Testis (tissue), 2 donors: ENCODE measurements around the gene KRTAP5-7.

Experiments
- POLR2A ChIP-seq: fragments of 450-650 bp; IDR thresholded peaks from one replicate; pipeline ENCODE4 v1.6.1; 2017; ENCODE audit warnings: antibody characterized with exemption, mild to moderate bottlenecking, moderate library complexity
- TF ChIP-seq, protein P1 (sequence below), 3 experiments: fragments of 450-650 bp in 2 of 3; fragments of 200-600 bp in 1 of 3; sonication (generic) in 1 of 3; IDR thresholded peaks; one replicate each; pipeline ENCODE4 v1.5.1; 2016 to 2019; ENCODE audit warnings: antibody characterized with exemption in 3 of 3, mild to moderate bottlenecking in 2 of 3, moderate library complexity in 1 of 3

DNA sequence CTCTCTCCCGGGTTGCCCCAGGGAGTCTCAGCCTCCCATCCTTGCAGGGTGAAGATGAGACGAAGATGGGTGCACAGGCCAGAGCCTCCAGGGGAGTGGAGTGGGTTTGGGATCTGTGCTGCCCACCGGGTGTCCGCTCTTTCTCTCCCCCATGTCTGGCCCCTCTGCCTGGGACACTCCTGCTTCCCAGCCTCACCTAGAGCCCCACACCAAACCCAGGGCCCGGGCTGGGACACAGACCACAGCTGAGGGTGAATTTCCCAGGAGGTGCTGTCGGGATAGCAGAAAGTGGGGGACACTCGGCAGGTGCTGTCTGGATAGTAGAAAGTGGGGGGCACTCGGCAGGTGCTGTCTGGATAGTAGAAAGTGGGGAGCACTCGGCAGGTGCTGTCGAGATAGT lies 25.0 kb upstream of the KRTAP5-7 start:
- TF ChIP-seq, protein P1, sequence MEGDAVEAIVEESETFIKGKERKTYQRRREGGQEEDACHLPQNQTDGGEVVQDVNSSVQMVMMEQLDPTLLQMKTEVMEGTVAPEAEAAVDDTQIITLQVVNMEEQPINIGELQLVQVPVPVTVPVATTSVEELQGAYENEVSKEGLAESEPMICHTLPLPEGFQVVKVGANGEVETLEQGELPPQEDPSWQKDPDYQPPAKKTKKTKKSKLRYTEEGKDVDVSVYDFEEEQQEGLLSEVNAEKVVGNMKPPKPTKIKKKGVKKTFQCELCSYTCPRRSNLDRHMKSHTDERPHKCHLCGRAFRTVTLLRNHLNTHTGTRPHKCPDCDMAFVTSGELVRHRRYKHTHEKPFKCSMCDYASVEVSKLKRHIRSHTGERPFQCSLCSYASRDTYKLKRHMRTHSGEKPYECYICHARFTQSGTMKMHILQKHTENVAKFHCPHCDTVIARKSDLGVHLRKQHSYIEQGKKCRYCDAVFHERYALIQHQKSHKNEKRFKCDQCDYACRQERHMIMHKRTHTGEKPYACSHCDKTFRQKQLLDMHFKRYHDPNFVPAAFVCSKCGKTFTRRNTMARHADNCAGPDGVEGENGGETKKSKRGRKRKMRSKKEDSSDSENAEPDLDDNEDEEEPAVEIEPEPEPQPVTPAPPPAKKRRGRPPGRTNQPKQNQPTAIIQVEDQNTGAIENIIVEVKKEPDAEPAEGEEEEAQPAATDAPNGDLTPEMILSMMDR (IDR thresholded peaks at IDR 0.05): no peak
- no peak for TF ChIP-seq POLR2A
